Endothelial cell of umbilical vein (primary cell): ENCODE data around the gene LYZL1. TPM values are rescaled to one million over a fixed set of nuclear protein-coding genes. Genes with fewer than 3 reads are reported as not detected.

ENCODE experiments used
- BruUV-seq: library from RNA; stranded (reverse); fragments of 400-500 nt; replicated peaks from 2 replicates; lab custom pipeline; 2021; lab: Mats Ljungman, UMichigan
- CTCF ChIA-PET: fragments of 300-600, 350-600 bp; sonication (Branson Sonifier 250); formaldehyde crosslinking; loops from one replicate; lab custom pipeline; 2021; ENCODE audit warnings: antibody characterized with exemption, inconsistent platforms; lab: Charles Lee
- POLR2A ChIA-PET: fragments of 300-600, 350-600 bp; sonication (Branson Sonifier 250); formaldehyde crosslinking; loops from one replicate; lab custom pipeline; 2021; ENCODE audit warnings: antibody characterized with exemption, inconsistent platforms; lab: Charles Lee
- DNase-seq: peaks from one replicate; pipeline ENCODE4 v3.0.0-alpha.2; 2011; ENCODE audit warnings: low read depth, low spot score
- FAIRE-seq: peaks from 2 replicates; lab custom pipeline; 2011; peaks lifted over from hg19 to GRCh38; lab: Jason Lieb, UNC
- H2AFZ ChIP-seq: 2 replicates; pipeline ENCODE4 v1.6.0; 2012; ENCODE audit warnings: low read depth, low read length, control low read depth, inconsistent platforms
- H3K27ac ChIP-seq: 2 replicates; pipeline ENCODE4 v1.5.1; 2011; ENCODE audit warnings: low read depth, mild to moderate bottlenecking, control low read depth, low read length, moderate library complexity; ENCODE audit not compliant: insufficient read depth
- H3K27me3 ChIP-seq, 2 experiments: 2 replicates each; pipeline versions ENCODE4 v1.6.0 to v1.6.1; 2011; ENCODE audit warnings: low read length in 2 of 2, mixed read lengths in 1 of 2; ENCODE audit not compliant: control insufficient read depth in 2 of 2, insufficient read depth in 2 of 2
- H3K36me3 ChIP-seq, 2 experiments: 2 replicates in 1 of 2; 3 replicates in 1 of 2; pipeline ENCODE4 v1.5.1; 2011; ENCODE audit warnings: low read length in 2 of 2, mild to moderate bottlenecking in 1 of 2, moderate library complexity in 1 of 2; ENCODE audit not compliant: control insufficient read depth in 2 of 2, insufficient read depth in 2 of 2; ENCODE audit errors: extremely low read depth in 1 of 2
- H3K4me1 ChIP-seq: 3 replicates; pipeline ENCODE4 v1.5.1; 2011; ENCODE audit warnings: mild to moderate bottlenecking, low read length; ENCODE audit not compliant: control insufficient read depth, insufficient read depth; ENCODE audit errors: extremely low read depth
- H3K4me2 ChIP-seq: 2 replicates; pipeline ENCODE4 v1.6.1; 2011; ENCODE audit warnings: low read length, control low read depth, mixed read lengths; ENCODE audit not compliant: insufficient read depth
- H3K4me3 ChIP-seq, 3 experiments: fragments of 200-600 bp in 1 of 3; sonication (generic), shearing (Covaris generic) in 1 of 3; replicated peaks in 1 of 3; 2 replicates each; pipeline ENCODE4 v1.5.1; 2011 to 2016; ENCODE audit warnings: control low read depth in 3 of 3, low read length in 3 of 3, mild to moderate bottlenecking in 2 of 3, inconsistent platforms in 1 of 3, low read depth in 1 of 3, moderate library complexity in 1 of 3; ENCODE audit not compliant: insufficient read depth in 1 of 3
- H3K79me2 ChIP-seq: 2 replicates; pipeline ENCODE4 v1.6.0; 2012; ENCODE audit warnings: low read length, inconsistent platforms; ENCODE audit not compliant: control insufficient read depth, insufficient read depth
- H3K9ac ChIP-seq: replicated peaks from 2 replicates; pipeline ENCODE3; 2011; ENCODE audit warnings: low read length, control low read depth; ENCODE audit not compliant: insufficient read depth; ENCODE audit errors: extremely low read depth
- H3K9me1 ChIP-seq: replicated peaks from 3 replicates; pipeline ENCODE4 v1.6.0; 2011; ENCODE audit warnings: mild to moderate bottlenecking, low read length; ENCODE audit not compliant: control insufficient read depth, insufficient read depth; ENCODE audit errors: extremely low read depth
- H3K9me3 ChIP-seq: replicated peaks from 2 replicates; pipeline ENCODE4 v1.5.1; 2012; ENCODE audit warnings: low read length, inconsistent platforms; ENCODE audit not compliant: control insufficient read depth, insufficient read depth
- H4K20me1 ChIP-seq: replicated peaks from 2 replicates; pipeline ENCODE3; 2011; ENCODE audit warnings: mild to moderate bottlenecking, low read length; ENCODE audit not compliant: control insufficient read depth, insufficient read depth; ENCODE audit errors: extremely low read depth
- CTCF ChIP-seq, 2 donors: IDR thresholded peaks; 1 replicate in 1 of 2; 2 replicates in 1 of 2; pipeline ENCODE4 v1.5.1; 2011; ENCODE audit warnings: low read length in 2 of 2, mild to moderate bottlenecking in 2 of 2, moderate library complexity in 2 of 2, control low read depth in 1 of 2, inconsistent platforms in 1 of 2, low read depth in 1 of 2; ENCODE audit not compliant: insufficient read depth in 1 of 2; ENCODE audit errors: extremely low read depth in 1 of 2
- EZH2 ChIP-seq: IDR thresholded peaks from 2 replicates; pipeline ENCODE4 v1.6.1; 2012; ENCODE audit warnings: borderline replicate concordance, low read depth, mild to moderate bottlenecking, moderate library complexity, low read length, inconsistent platforms; ENCODE audit not compliant: severe bottlenecking
- FOS ChIP-seq: IDR thresholded peaks from 2 replicates; pipeline ENCODE4 v1.6.1; 2011; ENCODE audit warnings: mild to moderate bottlenecking, low read length, moderate library complexity, borderline replicate concordance; ENCODE audit not compliant: insufficient read depth
- GATA2 ChIP-seq: IDR thresholded peaks from 2 replicates; pipeline ENCODE4 v1.7.0; 2011; ENCODE audit warnings: low read depth, mild to moderate bottlenecking, moderate library complexity, mixed read lengths, low read length; ENCODE audit not compliant: insufficient read length, insufficient read depth
- JUN ChIP-seq: IDR thresholded peaks from 2 replicates; pipeline ENCODE4 v1.6.1; 2011; ENCODE audit warnings: borderline replicate concordance, low read depth; ENCODE audit not compliant: insufficient read length, insufficient read depth
- MYC ChIP-seq: IDR thresholded peaks from one replicate; pipeline ENCODE4 v1.6.1; 2011; ENCODE audit warnings: mild to moderate bottlenecking, low read depth, low read length
- POLR2A ChIP-seq: IDR thresholded peaks from 2 replicates; pipeline ENCODE4 v1.6.1; 2012; ENCODE audit warnings: low read depth, mild to moderate bottlenecking, control low read depth, low read length
- POLR2AphosphoS5 ChIP-seq: IDR thresholded peaks from 2 replicates; pipeline ENCODE4 v1.6.1; 2012; ENCODE audit warnings: low read depth, mild to moderate bottlenecking, control low read depth, low read length, moderate library complexity; ENCODE audit not compliant: insufficient read depth
- dilution Hi-C: fragments of 300-500 bp; cut with MboI; formaldehyde crosslinking; loops from one replicate; pipeline ENCODE4 v1.15.0; 2019; ENCODE audit warnings: low sequenced_read_pairs; ENCODE audit not compliant: extremely low pct_ligation_motif_present
- intact Hi-C: fragments of 100-400 bp; cut with micrococcal nuclease; formaldehyde crosslinking; loops from one replicate; pipeline ENCODE4 v1.10.0; 2022
- polyA plus RNA-seq, 4 experiments: library from polyadenylated mRNA; depleted of rRNA in 3 of 4; stranded (reverse) in 3 of 4; unstranded in 1 of 4; fragments of >200 nt; gene quantifications; 2 replicates each; pipeline versions ENCODE4 v1.2.1 to v1.2.3, GENCODE V29; 2011 to 2012; ENCODE audit warnings: missing spikeins in 1 of 4
- total RNA-seq: library from RNA; stranded (reverse); gene quantifications from 2 replicates; pipeline ENCODE4 v1.2.3, GENCODE V29; 2021
- TF ChIP-seq, protein P1 (sequence below): IDR thresholded peaks from 2 replicates; pipeline ENCODE4 v1.6.1; 2011; ENCODE audit not compliant: insufficient read depth, insufficient read length

The LYZL1 gene
- total and polyA plus RNA-seq, 2 donors (not counting 3 experiments of a cell fraction or from before 2014, with no cell fraction given): not detected

DNA sequence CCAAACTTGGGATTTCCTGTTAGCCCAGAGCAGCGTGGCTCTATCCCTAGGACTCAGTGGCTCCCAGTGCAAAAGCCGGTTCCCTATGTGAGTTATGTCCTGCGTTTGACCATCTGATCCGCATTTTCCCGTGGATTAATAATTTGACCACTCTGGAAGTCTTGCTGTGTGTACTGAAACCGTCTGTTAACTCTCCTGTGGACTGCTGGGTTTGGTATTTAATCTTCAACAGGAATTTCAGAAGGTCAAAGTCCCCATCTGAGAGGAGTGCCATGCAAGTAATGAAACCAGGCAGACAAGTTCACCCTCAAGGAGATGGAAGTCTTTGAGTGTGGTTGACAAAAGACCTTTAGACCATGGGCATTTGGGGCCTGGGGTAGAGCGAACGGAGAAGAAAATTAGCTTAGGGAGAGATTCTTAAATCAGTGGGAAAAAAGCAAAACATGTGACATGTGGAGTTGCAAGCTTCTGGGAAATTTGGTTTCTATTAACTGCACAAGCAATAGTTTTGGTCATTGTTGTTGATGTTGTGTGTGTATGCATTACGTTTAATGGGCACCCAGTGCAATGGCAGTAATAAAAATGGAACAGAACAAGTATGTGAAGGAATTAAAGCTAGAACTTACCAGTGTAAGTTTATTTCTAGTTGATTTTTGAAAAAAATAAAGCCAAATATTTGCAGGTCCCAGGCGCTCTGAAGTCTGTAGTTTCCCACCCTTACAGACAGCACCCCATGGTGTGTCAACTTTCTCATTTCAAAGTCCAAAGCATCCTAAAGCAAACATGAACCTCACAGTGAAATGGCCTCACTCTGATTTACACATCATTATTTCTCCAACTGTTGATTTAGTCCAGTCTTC, 38.2 kb downstream of the LYZL1 start:
- no peaks in the 10 kb centered on the region for H3K9me3 ChIP-seq
- H3K27me3 ChIP-seq: peaks cover under 1 to 18% of the 10 kb centered on the region in 2 experiments
- no peak for DNase-seq
- no peak overlapping the region for H3K4me2 ChIP-seq
- H3K4me3 ChIP-seq: no peak overlapping the region
- no peaks in the 10 kb centered on the region for H3K36me3 ChIP-seq
- no peaks in the 10 kb centered on the region for H3K9me1 ChIP-seq
- no peak for FAIRE-seq
- TF ChIP-seq GATA2: no peak
- no peak for TF ChIP-seq POLR2AphosphoS5
- TF ChIP-seq EZH2: no peak
- TF ChIP-seq FOS: no peak
- TF ChIP-seq CTCF (IDR thresholded peaks at IDR 0.05; ENCODE audit: extremely low read depth in 1 of 2, insufficient read depth in 1 of 2, low read depth in 1 of 2, low read length in 2 of 2): no peak
- TF ChIP-seq, protein P1, sequence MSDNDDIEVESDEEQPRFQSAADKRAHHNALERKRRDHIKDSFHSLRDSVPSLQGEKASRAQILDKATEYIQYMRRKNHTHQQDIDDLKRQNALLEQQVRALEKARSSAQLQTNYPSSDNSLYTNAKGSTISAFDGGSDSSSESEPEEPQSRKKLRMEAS: no peak
- TF ChIP-seq JUN: no peak
- no peak for TF ChIP-seq POLR2A
- TF ChIP-seq MYC: no peak
- H3K9ac ChIP-seq: no peak overlapping the region
- H4K20me1 ChIP-seq: no peaks in the 10 kb centered on the region
- POLR2A ChIA-PET: no interaction called here
- no peak overlapping the region for H3K27ac ChIP-seq
- dilution Hi-C loops (no loop called here), intact Hi-C loops (no loop called here)
- no peak overlapping the region for H2AFZ ChIP-seq
- BruUV-seq: no TSS peak
- H3K4me1 ChIP-seq: no peaks in the 10 kb centered on the region
- no peaks in the 10 kb centered on the region for H3K79me2 ChIP-seq
- CTCF ChIA-PET: interaction anchor here (1.4 kb wide), 1 partner anchor 23 kb away, joined by 4 read pairs; no protein-coding TSS in a partner anchor
